ENCODE data around the gene NFASC.

NFASC gene

GRCh38 chr1:204871405-204872037 is 859 bp downstream of the NFASC start:
- no peak overlapping the region for H3K4me3 ChIP-seq (ENCODE audit: low read depth, low read length)
- TF ChIP-seq, protein P1, sequence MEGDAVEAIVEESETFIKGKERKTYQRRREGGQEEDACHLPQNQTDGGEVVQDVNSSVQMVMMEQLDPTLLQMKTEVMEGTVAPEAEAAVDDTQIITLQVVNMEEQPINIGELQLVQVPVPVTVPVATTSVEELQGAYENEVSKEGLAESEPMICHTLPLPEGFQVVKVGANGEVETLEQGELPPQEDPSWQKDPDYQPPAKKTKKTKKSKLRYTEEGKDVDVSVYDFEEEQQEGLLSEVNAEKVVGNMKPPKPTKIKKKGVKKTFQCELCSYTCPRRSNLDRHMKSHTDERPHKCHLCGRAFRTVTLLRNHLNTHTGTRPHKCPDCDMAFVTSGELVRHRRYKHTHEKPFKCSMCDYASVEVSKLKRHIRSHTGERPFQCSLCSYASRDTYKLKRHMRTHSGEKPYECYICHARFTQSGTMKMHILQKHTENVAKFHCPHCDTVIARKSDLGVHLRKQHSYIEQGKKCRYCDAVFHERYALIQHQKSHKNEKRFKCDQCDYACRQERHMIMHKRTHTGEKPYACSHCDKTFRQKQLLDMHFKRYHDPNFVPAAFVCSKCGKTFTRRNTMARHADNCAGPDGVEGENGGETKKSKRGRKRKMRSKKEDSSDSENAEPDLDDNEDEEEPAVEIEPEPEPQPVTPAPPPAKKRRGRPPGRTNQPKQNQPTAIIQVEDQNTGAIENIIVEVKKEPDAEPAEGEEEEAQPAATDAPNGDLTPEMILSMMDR (IDR thresholded peaks at IDR 0.05; ENCODE audit: low read depth, low read length): no peak
- in situ Hi-C loops (cut with HindIII; ENCODE audit: low sequenced_read_pairs): no loop called here
- no peak for DNase-seq (ENCODE audit: low read depth, low spot score)

DNA sequence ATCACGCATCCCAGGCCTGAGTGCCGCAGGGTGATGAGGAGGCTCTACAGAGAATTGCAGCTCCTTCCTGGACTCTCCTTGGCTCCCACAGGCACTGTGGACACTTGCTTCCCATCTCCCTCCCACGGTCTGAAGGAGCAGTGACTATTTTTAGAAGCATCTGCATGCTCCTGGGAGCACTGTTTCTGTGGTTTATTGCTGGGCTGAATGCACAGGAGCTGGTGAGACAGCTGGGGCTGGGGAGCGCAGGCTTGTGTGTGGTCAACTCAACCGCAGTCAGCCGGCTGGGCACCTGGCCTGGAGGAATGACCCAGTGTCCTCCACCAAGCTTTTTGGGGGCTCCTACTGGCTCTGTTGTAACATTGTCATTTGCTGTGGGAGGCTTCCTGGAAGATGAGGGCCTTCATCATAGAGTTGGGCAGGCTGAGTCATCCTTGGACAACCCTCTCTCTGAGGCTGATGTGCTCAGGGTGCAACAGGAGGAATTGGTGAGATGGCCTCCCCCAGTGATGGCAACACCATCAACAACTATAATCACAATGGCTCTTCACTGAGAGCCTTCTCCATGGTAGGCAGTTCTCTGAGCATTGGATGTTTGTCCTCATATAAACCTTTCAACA is 1.7 kb downstream of the NFASC start:
- in situ Hi-C loops (cut with HindIII; ENCODE audit: low sequenced_read_pairs): no loop called here
- no peak for DNase-seq (ENCODE audit: low read depth, low spot score)
- H3K4me3 ChIP-seq (ENCODE audit: low read depth, low read length): no peak overlapping the region
- TF ChIP-seq, protein P1 (IDR thresholded peaks at IDR 0.05; ENCODE audit: low read depth, low read length): no peak

GRCh38 chr1:204873176-204873575 is 2.5 kb downstream of the NFASC start:
- in situ Hi-C loops (cut with HindIII; ENCODE audit: low sequenced_read_pairs): no loop called here
- no peak overlapping the region for H3K4me3 ChIP-seq (ENCODE audit: low read depth, low read length)
- DNase-seq (ENCODE audit: low read depth, low spot score): no peak
- TF ChIP-seq, protein P1 (IDR thresholded peaks at IDR 0.05; ENCODE audit: low read depth, low read length): no peak

- in situ Hi-C loops (cut with HindIII; ENCODE audit: low sequenced_read_pairs): no loop called here
- no peak for DNase-seq (ENCODE audit: low read depth, low spot score)
- TF ChIP-seq, protein P1 (IDR thresholded peaks at IDR 0.05; ENCODE audit: low read depth, low read length): no peak
- no peak overlapping the region for H3K4me3 ChIP-seq (ENCODE audit: low read depth, low read length)
These were observed 3.1 kb downstream of the NFASC start for GRCh38 chr1:204873714-204874113.

GRCh38 chr1:204874274-204874673 is 3.6 kb downstream of the NFASC start:
- H3K4me3 ChIP-seq (ENCODE audit: low read depth, low read length): no peak overlapping the region
- no peak for DNase-seq (ENCODE audit: low read depth, low spot score)
- in situ Hi-C loops (cut with HindIII; ENCODE audit: low sequenced_read_pairs): no loop called here
- TF ChIP-seq, protein P1 (IDR thresholded peaks at IDR 0.05; ENCODE audit: low read depth, low read length): no peak

GRCh38 chr1:204875255-204875654 is 4.6 kb downstream of the NFASC start:
- in situ Hi-C loops (cut with HindIII; ENCODE audit: low sequenced_read_pairs): no loop called here

More at GRCh38 chr1:204875255-204875654, 4.6 kb downstream of the NFASC start:
- DNase-seq (ENCODE audit: low read depth, low spot score): no peak
- H3K4me3 ChIP-seq (ENCODE audit: low read depth, low read length): no peak overlapping the region
- TF ChIP-seq, protein P1 (IDR thresholded peaks at IDR 0.05; ENCODE audit: low read depth, low read length): no peak

All from astrocyte of the spinal cord (primary cell).